SK-N-SH (cell line): ENCODE results near the gene C15orf61. TPM values are rescaled to one million over a fixed set of nuclear protein-coding genes. Genes with fewer than 3 reads are reported as not detected.

Experiments used
- CTCF ChIA-PET: fragments of 300-600, 350-600 bp; formaldehyde crosslinking; extraction: SDS; loops from one replicate; lab custom pipeline; 2021; lab: Yijun Ruan, JAX
- POLR2A ChIA-PET: fragments of 350-600 bp; sonication (Branson Sonifier 250); formaldehyde crosslinking; extraction: SDS; loops from one replicate; lab custom pipeline; 2020; ENCODE audit warnings: antibody characterized with exemption, inconsistent platforms; lab: Yijun Ruan, JAX
- DNase-seq: peaks from one replicate; pipeline ENCODE4 v3.0.0; 2012
- H2AFZ ChIP-seq: fragments of 200-600 bp; sonication (generic); 2 replicates; pipeline ENCODE4 v1.8.1; 2016; ENCODE audit warnings: antibody characterized with exemption, mild to moderate bottlenecking, low read depth
- H3F3A ChIP-seq: fragments of 200-600 bp; sonication (generic); replicated peaks from 2 replicates; pipeline ENCODE3; 2016; ENCODE audit warnings: antibody characterized with exemption, mild to moderate bottlenecking; ENCODE audit not compliant: insufficient read depth
- H3K27ac ChIP-seq, 2 experiments: fragments of 200-500 bp in 1 of 2; fragments of 200-600 bp in 1 of 2; sonication (Bioruptor generic) in 1 of 2; sonication (generic), shearing (Covaris generic) in 1 of 2; 2 replicates each; pipeline versions ENCODE4 v1.5.1 to v1.6.1; 2014 to 2016; ENCODE audit warnings: low read depth in 2 of 2, inconsistent platforms in 1 of 2, low read length in 1 of 2, mild to moderate bottlenecking in 1 of 2, mixed read lengths in 1 of 2
- H3K27me3 ChIP-seq: fragments of 200-600 bp; sonication (generic), shearing (Covaris generic); 2 replicates; pipeline ENCODE4 v1.6.1; 2016; ENCODE audit warnings: mixed run types; ENCODE audit not compliant: insufficient read depth
- H3K36me3 ChIP-seq, 2 experiments: fragments of 200-500 bp in 1 of 2; fragments of 200-600 bp in 1 of 2; sonication (Bioruptor generic) in 1 of 2; sonication (generic) in 1 of 2; replicated peaks in 1 of 2; 2 replicates each; pipeline versions ENCODE3 to v1.5.1; 2014 to 2016; ENCODE audit warnings: low read length in 1 of 2, mild to moderate bottlenecking in 1 of 2; ENCODE audit not compliant: insufficient read depth in 2 of 2, control insufficient read depth in 1 of 2
- H3K4me1 ChIP-seq, 2 experiments: fragments of 200-500 bp in 1 of 2; fragments of 200-600 bp in 1 of 2; sonication (Bioruptor generic) in 1 of 2; sonication (generic), shearing (Covaris generic) in 1 of 2; 2 replicates each; pipeline versions ENCODE4 v1.5.1 to v1.6.1; 2014 to 2016; ENCODE audit warnings: low read depth in 1 of 2, low read length in 1 of 2, mixed run types in 1 of 2; ENCODE audit not compliant: insufficient read depth in 2 of 2, control insufficient read depth in 1 of 2
- H3K4me2 ChIP-seq: fragments of 200-600 bp; sonication (generic), shearing (Covaris generic); 2 replicates; pipeline ENCODE4 v1.6.1; 2017; ENCODE audit warnings: mixed run types
- H3K4me3 ChIP-seq, 2 experiments: fragments of 200-500 bp in 1 of 2; fragments of 200-600 bp in 1 of 2; sonication (Bioruptor generic) in 1 of 2; sonication (generic), shearing (Covaris generic) in 1 of 2; 2 replicates each; pipeline versions ENCODE4 v1.5.1 to v1.8.1; 2014 to 2016; ENCODE audit warnings: low read depth in 2 of 2, inconsistent platforms in 1 of 2, low read length in 1 of 2, mild to moderate bottlenecking in 1 of 2, mixed read lengths in 1 of 2, moderate library complexity in 1 of 2
- H3K79me2 ChIP-seq: fragments of 200-600 bp; sonication (generic); 2 replicates; pipeline ENCODE4 v1.8.1; 2017; ENCODE audit warnings: mild to moderate bottlenecking; ENCODE audit not compliant: insufficient read depth
- H3K9ac ChIP-seq: fragments of 200-600 bp; sonication (generic); 2 replicates; pipeline ENCODE4 v1.6.1; 2017; ENCODE audit warnings: mixed run types
- H3K9me2 ChIP-seq: fragments of 200-600 bp; sonication (generic); 2 replicates; pipeline ENCODE4 v1.6.1; 2017; ENCODE audit warnings: mixed run types
- H3K9me3 ChIP-seq: fragments of 200-600 bp; sonication (generic); 2 replicates; pipeline ENCODE4 v1.6.1; 2017; ENCODE audit warnings: mixed run types, mild to moderate bottlenecking, moderate library complexity
- H4K20me1 ChIP-seq: fragments of 200-600 bp; sonication (generic); 2 replicates; pipeline ENCODE4 v1.6.1; 2017; ENCODE audit warnings: mild to moderate bottlenecking, mixed run types; ENCODE audit not compliant: insufficient read depth
- CHD2 ChIP-seq: fragments of 150-350 bp; IDR thresholded peaks from 2 replicates; pipeline ENCODE4 v1.6.1; 2018; ENCODE audit warnings: low read length; ENCODE audit not compliant: partially characterized antibody
- CTCF ChIP-seq: fragments of 200-600 bp; sonication (generic); IDR thresholded peaks from 2 replicates; pipeline ENCODE4 v1.6.1; 2017; ENCODE audit warnings: antibody characterized with exemption, mild to moderate bottlenecking, moderate library complexity
- ELF1 ChIP-seq: IDR thresholded peaks from 2 replicates; pipeline ENCODE4 v1.4.0; 2012
- EP300 ChIP-seq, 2 experiments: IDR thresholded peaks; 2 replicates each; pipeline versions ENCODE4 v1.4.0 to v1.6.1; 2012; ENCODE audit warnings: borderline replicate concordance in 1 of 2, low read depth in 1 of 2, low read length in 1 of 2
- FOSL2 ChIP-seq: IDR thresholded peaks from 2 replicates; pipeline ENCODE4 v1.4.0; 2012; ENCODE audit warnings: low read depth, mild to moderate bottlenecking, moderate library complexity, borderline replicate concordance
- NFIC ChIP-seq: IDR thresholded peaks from 2 replicates; pipeline ENCODE4 v1.4.0; 2012; ENCODE audit warnings: borderline replicate concordance
- POLR2AphosphoS5 ChIP-seq: IDR thresholded peaks from 2 replicates; pipeline ENCODE4 v1.6.1; 2012; ENCODE audit warnings: low read depth, low read length
- RFX5 ChIP-seq: IDR thresholded peaks from 2 replicates; pipeline ENCODE4 v1.6.1; 2012; ENCODE audit warnings: mild to moderate bottlenecking, improper control_type of control experiment, low read length
- SMC3 ChIP-seq: IDR thresholded peaks from 2 replicates; pipeline ENCODE4 v1.6.1; 2012; ENCODE audit warnings: low read depth, low read length, improper control_type of control experiment
- TAF1 ChIP-seq: IDR thresholded peaks from 2 replicates; pipeline ENCODE4 v1.6.1; 2012; ENCODE audit warnings: low read depth, mild to moderate bottlenecking, low read length, moderate library complexity, borderline replicate concordance
- TCF12 ChIP-seq: IDR thresholded peaks from 2 replicates; pipeline ENCODE4 v1.4.0; 2012
- TEAD4 ChIP-seq: IDR thresholded peaks from 2 replicates; pipeline ENCODE4 v1.4.0; 2012; ENCODE audit warnings: mild to moderate bottlenecking, borderline replicate concordance; ENCODE audit not compliant: insufficient read depth
- YY1 ChIP-seq: IDR thresholded peaks from 2 replicates; pipeline ENCODE4 v1.4.0; 2012; ENCODE audit warnings: low read depth, mild to moderate bottlenecking
- WGBS: methylation state at CpG from one replicate; pipeline ENCODE4 v1.1.6; 2017; ENCODE audit warnings: low lambda C conversion rate; 5-methylcytosine and 5-hydroxymethylcytosine counted together
- polyA plus RNA-seq, 3 experiments: library from polyadenylated mRNA; depleted of rRNA; stranded (reverse); fragments of >200 nt; gene quantifications; 2 replicates each; pipeline ENCODE4 v1.2.3, GENCODE V29; 2012
- TF ChIP-seq, protein P1 (sequence below): IDR thresholded peaks from 2 replicates; pipeline ENCODE4 v1.4.0; 2012; ENCODE audit warnings: low read depth, borderline replicate concordance
- TF ChIP-seq, protein P2 (sequence below): IDR thresholded peaks from 2 replicates; pipeline ENCODE4 v1.4.0; 2012; ENCODE audit warnings: low read depth

Gene C15orf61
- polyA plus RNA-seq, 1 of the 3 experiments (the other 2 are of a cell fraction) = 4.0 TPM

DNA sequence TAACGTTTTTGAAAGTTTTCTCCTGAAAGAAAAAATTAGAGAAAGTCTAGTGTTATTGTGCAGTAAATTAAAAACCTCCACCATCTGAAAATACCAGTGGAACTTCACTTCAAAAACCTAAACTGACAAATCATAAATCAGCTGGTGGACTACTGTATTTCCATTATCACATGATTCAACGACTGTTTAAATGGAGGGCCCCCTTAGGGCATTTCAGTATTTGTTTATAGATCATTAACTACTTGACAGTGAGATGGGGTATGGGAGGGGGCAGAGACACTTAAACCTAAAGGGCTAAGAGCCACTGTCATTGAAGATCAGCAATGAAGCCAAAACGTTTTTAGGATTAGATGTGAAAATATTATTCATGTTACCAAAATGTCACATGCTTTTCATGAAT, 8.8 kb upstream of the C15orf61 start:
- no peaks in the 10 kb centered on the region for H4K20me1 ChIP-seq
- no peaks in the 10 kb centered on the region for H3K27me3 ChIP-seq
- TF ChIP-seq SMC3 (no peak), CHD2 (no peak), FOSL2 (no peak), CTCF (no peak), ELF1 (no peak), TCF12 (no peak), NFIC (no peak), TAF1 (no peak), POLR2AphosphoS5 (no peak), RFX5 (no peak), EP300 (IDR thresholded peaks at IDR 0.05; ENCODE audit: borderline replicate concordance in 1 of 2, low read depth in 1 of 2, low read length in 1 of 2) (no peak), YY1 (no peak), TEAD4 (no peak)
- TF ChIP-seq, protein P1, sequence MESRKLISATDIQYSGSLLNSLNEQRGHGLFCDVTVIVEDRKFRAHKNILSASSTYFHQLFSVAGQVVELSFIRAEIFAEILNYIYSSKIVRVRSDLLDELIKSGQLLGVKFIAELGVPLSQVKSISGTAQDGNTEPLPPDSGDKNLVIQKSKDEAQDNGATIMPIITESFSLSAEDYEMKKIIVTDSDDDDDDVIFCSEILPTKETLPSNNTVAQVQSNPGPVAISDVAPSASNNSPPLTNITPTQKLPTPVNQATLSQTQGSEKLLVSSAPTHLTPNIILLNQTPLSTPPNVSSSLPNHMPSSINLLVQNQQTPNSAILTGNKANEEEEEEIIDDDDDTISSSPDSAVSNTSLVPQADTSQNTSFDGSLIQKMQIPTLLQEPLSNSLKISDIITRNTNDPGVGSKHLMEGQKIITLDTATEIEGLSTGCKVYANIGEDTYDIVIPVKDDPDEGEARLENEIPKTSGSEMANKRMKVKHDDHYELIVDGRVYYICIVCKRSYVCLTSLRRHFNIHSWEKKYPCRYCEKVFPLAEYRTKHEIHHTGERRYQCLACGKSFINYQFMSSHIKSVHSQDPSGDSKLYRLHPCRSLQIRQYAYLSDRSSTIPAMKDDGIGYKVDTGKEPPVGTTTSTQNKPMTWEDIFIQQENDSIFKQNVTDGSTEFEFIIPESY = no peak
- TF ChIP-seq, protein P2, sequence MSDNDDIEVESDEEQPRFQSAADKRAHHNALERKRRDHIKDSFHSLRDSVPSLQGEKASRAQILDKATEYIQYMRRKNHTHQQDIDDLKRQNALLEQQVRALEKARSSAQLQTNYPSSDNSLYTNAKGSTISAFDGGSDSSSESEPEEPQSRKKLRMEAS = no peak
- peaks cover 0 to 12% of the 10 kb centered on the region in 2 experiments; a peak in 1 of 4 replicates for H3K4me1 ChIP-seq
- 49% methylated on average over 3 of the region's 3 CpGs for WGBS
- no peak for DNase-seq
- H3F3A ChIP-seq = peaks cover 14% of the 10 kb centered on the region
- H3K9me3 ChIP-seq = no peaks in the 10 kb centered on the region
- H2AFZ ChIP-seq = no peak overlapping the region
- peaks cover 0 to 9% of the 10 kb centered on the region in 2 experiments for H3K36me3 ChIP-seq
- H3K4me3 ChIP-seq = no peak overlapping the region
- H3K9ac ChIP-seq = no peak overlapping the region
- ChIA-PET POLR2A (no interaction called here), CTCF (interaction anchor here (0.8 to 2.1 kb wide), 2 partner anchors 55 to 272 kb away, joined by 3 to 8 read pairs; no protein-coding TSS in a partner anchor)
- no peaks in the 10 kb centered on the region for H3K9me2 ChIP-seq
- no peak overlapping the region for H3K27ac ChIP-seq
- H3K4me2 ChIP-seq = no peak overlapping the region
- no peaks in the 10 kb centered on the region for H3K79me2 ChIP-seq
